Measurements from ENCODE around the gene TNFAIP8L2. TPM values are rescaled to one million over a fixed set of nuclear protein-coding genes. Genes with fewer than 3 reads are reported as not detected.
A peak's percentile ranks its signal among the peaks of the same experiment; 100 is the strongest.

Gene TNFAIP8L2
- total RNA-seq, 1 experiment from 2014 or later: 0.15 TPM

DNA sequence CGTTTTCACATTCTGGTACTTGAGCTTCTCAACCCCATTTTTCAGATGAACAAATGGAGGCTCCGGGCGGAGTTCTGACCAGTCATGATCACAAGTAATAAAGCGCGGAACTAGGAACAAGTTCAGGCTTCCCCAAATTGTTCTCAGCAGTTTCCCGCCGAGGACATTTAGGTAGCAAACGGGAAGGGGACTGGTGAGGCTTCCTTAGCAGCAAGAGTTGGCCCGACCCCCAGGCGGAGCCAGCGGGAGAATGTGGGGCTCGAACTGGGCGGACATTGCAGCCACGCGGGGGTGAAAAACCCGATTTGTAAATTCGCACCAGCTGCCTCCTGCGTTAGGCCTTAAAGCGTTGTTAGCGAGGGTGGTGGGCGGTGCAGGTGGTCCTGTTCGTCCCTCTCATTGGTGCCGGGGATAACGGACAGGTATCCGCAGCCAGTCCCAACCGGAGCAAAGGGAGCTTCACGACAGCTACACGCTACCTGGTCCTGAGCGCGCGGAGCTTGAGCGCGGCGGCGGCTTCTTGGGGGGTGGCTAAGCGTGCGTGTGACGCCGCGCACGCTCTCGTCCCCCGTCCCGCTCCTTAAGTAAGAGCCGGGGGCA lies 25.4 kb upstream of the TNFAIP8L2 start (continued):
- TF ChIP-seq ZNF532 (CRISPR knock-in tag; IDR thresholded peaks at IDR 0.05; ENCODE audit: borderline replicate concordance) (no peak), ZBTB43 (CRISPR knock-in tag; IDR thresholded peaks at IDR 0.05) (0 out of 2 replicates have a peak, but pooled peaks have one; percentile 55), MYBL2 (CRISPR knock-in tag; IDR thresholded peaks at IDR 0.05) (no peak), NR3C1 (CRISPR knock-in tag; conservative IDR thresholded peaks at IDR 0.05; ENCODE audit: low read depth) (0 out of 2 replicates have a peak, but pooled peaks have one; percentile 18), TEAD1 (CRISPR knock-in tag; IDR thresholded peaks at IDR 0.05) (peak; percentile 44; the same call in 1 of the 2 replicates), CREB1 (CRISPR knock-in tag; IDR thresholded peaks at IDR 0.05) (0 out of 2 replicates have a peak, but pooled peaks have one; percentile 34), GTF2I (CRISPR knock-in tag; conservative IDR thresholded peaks at IDR 0.05) (peak; percentile 85), TP53 (CRISPR knock-in tag; IDR thresholded peaks at IDR 0.05) (peak; percentile 42; the same call in 1 of the 2 replicates), IRF2 (CRISPR knock-in tag; IDR thresholded peaks at IDR 0.05; ENCODE audit: borderline replicate concordance, low read depth) (no peak), NFYB (CRISPR knock-in tag; conservative IDR thresholded peaks at IDR 0.05; ENCODE audit: low read depth) (peak; percentile 87), AR (CRISPR knock-in tag; IDR thresholded peaks at IDR 0.05) (no peak), TEAD4 (CRISPR knock-in tag; IDR thresholded peaks at IDR 0.05) (no peak), PRRX2 (CRISPR knock-in tag; IDR thresholded peaks at IDR 0.05) (no peak), ZNF219 (CRISPR knock-in tag; IDR thresholded peaks at IDR 0.05; ENCODE audit: borderline replicate concordance) (no peak), SP1 (CRISPR knock-in tag; conservative IDR thresholded peaks at IDR 0.05) (peak; percentile 55; the same call in 1 of the 2 replicates), ATF1 (CRISPR knock-in tag; IDR thresholded peaks at IDR 0.05) (no peak), CREM (CRISPR knock-in tag; IDR thresholded peaks at IDR 0.05) (0 out of 2 replicates have a peak, but pooled peaks have one; percentile 33)
- TF ChIP-seq, protein P1, sequence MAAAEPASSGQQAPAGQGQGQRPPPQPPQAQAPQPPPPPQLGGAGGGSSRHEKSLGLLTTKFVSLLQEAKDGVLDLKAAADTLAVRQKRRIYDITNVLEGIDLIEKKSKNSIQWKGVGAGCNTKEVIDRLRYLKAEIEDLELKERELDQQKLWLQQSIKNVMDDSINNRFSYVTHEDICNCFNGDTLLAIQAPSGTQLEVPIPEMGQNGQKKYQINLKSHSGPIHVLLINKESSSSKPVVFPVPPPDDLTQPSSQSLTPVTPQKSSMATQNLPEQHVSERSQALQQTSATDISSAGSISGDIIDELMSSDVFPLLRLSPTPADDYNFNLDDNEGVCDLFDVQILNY (CRISPR knock-in tag; IDR thresholded peaks at IDR 0.05): peak; percentile 77
- TF ChIP-seq, protein P2, sequence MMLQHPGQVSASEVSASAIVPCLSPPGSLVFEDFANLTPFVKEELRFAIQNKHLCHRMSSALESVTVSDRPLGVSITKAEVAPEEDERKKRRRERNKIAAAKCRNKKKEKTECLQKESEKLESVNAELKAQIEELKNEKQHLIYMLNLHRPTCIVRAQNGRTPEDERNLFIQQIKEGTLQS (CRISPR knock-in tag; conservative IDR thresholded peaks at IDR 0.05): no peak
- TF ChIP-seq, protein P3, sequence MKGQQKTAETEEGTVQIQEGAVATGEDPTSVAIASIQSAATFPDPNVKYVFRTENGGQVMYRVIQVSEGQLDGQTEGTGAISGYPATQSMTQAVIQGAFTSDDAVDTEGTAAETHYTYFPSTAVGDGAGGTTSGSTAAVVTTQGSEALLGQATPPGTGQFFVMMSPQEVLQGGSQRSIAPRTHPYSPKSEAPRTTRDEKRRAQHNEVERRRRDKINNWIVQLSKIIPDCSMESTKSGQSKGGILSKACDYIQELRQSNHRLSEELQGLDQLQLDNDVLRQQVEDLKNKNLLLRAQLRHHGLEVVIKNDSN (CRISPR knock-in tag; IDR thresholded peaks at IDR 0.05): peak; percentile 52; the same call in 1 of the 2 replicates

Measured in WTC11 (cell line).